ENCODE results near the gene LEFTY2. TPM values are rescaled to one million over a fixed set of nuclear protein-coding genes. Genes with fewer than 3 reads are reported as not detected.

Gene LEFTY2
- 0.10 TPM in 1 of 2 replicates, not detected in the other for total RNA-seq

GRCh38 chr1:225941187-225941941 lies at the start of gene LEFTY2:
LEFTY2 (minus strand) TSS chr1:225941220; CDS start chr1:225941140, 80 bp downstream.

GRCh38 chr1:225923692-225924555 lies 17.1 kb downstream of the LEFTY2 start, which contains the start of gene PYCR2:
PYCR2 (minus strand) TSS chr1:225924250; CDS start chr1:225924110, 140 bp downstream.

GRCh38 chr1:225888898-225889601 lies 52.0 kb downstream of the LEFTY2 start, which contains the start of gene LEFTY1:
LEFTY1 (minus strand) TSS chr1:225889146; CDS start chr1:225889066, 80 bp downstream.

Other genes starting within 250 kb of the LEFTY2 start
- 169 and 219 TPM in 2 replicates for gene SRP9, start 163.4 kb downstream of the LEFTY2 start, total RNA-seq
- 46.1 and 73.5 TPM in 2 replicates for gene EPHX1, start 131.1 kb downstream of the LEFTY2 start, total RNA-seq
- gene TMEM63A, start 58.8 kb downstream of the LEFTY2 start, total RNA-seq: 30.8 and 36.5 TPM in 2 replicates
- 0.13 TPM in 1 of 2 replicates, not detected in the other for gene LEFTY1, start 52.1 kb downstream of the LEFTY2 start, total RNA-seq
- 37.6 and 48.9 TPM in 2 replicates for gene PYCR2, start 17.0 kb downstream of the LEFTY2 start, total RNA-seq
- gene SDE2, start 58.1 kb upstream of the LEFTY2 start, total RNA-seq: 20.3 and 21.4 TPM in 2 replicates
- 86.7 and 100 TPM in 2 replicates for gene H3-3A, start 121.5 kb upstream of the LEFTY2 start, total RNA-seq
- 61.8 and 76.7 TPM in 2 replicates for gene ACBD3, start 245.5 kb upstream of the LEFTY2 start, total RNA-seq